Thyroid gland (tissue), 4 donors: ENCODE results near the gene INTS2.

Experiments used
- POLR2A ChIP-seq, 2 donors: fragments of 450-650 bp; IDR thresholded peaks; one replicate each; pipeline ENCODE4 v1.6.1; 2017; ENCODE audit warnings: antibody characterized with exemption in 2 of 2, mild to moderate bottlenecking in 2 of 2, moderate library complexity in 1 of 2
- TF ChIP-seq, protein P1 (sequence below), 6 experiments: fragments of 200-600 bp in 3 of 6; fragments of 450-650 bp in 3 of 6; sonication (generic) in 3 of 6; IDR thresholded peaks; one replicate each; pipeline ENCODE4 v1.5.1; 2016 to 2019; ENCODE audit warnings: antibody characterized with exemption in 6 of 6, mild to moderate bottlenecking in 2 of 6, inconsistent platforms in 1 of 6, moderate library complexity in 1 of 6

- TF ChIP-seq POLR2A (IDR thresholded peaks at IDR 0.05), result no peak
- TF ChIP-seq, protein P1, sequence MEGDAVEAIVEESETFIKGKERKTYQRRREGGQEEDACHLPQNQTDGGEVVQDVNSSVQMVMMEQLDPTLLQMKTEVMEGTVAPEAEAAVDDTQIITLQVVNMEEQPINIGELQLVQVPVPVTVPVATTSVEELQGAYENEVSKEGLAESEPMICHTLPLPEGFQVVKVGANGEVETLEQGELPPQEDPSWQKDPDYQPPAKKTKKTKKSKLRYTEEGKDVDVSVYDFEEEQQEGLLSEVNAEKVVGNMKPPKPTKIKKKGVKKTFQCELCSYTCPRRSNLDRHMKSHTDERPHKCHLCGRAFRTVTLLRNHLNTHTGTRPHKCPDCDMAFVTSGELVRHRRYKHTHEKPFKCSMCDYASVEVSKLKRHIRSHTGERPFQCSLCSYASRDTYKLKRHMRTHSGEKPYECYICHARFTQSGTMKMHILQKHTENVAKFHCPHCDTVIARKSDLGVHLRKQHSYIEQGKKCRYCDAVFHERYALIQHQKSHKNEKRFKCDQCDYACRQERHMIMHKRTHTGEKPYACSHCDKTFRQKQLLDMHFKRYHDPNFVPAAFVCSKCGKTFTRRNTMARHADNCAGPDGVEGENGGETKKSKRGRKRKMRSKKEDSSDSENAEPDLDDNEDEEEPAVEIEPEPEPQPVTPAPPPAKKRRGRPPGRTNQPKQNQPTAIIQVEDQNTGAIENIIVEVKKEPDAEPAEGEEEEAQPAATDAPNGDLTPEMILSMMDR (IDR thresholded peaks at IDR 0.05), result no peak
These were observed 42.9 kb downstream of the INTS2 start for GRCh38 chr17:61884864-61885263.
